Measurements from ENCODE around the gene HTRA3. TPM values are rescaled to one million over a fixed set of nuclear protein-coding genes. Genes with fewer than 3 reads are reported as not detected.

HTRA3 gene
- total RNA-seq, 1 experiment from 2014 or later, result 2.3 TPM

- TF ChIP-seq E2F5 (CRISPR knock-in tag; IDR thresholded peaks at IDR 0.05) (no peak), TEAD1 (CRISPR knock-in tag; IDR thresholded peaks at IDR 0.05) (no peak), ZNF671 (CRISPR knock-in tag; IDR thresholded peaks at IDR 0.05) (no peak), HMGA2 (CRISPR knock-in tag; IDR thresholded peaks at IDR 0.05) (no peak), NFYB (CRISPR knock-in tag; conservative IDR thresholded peaks at IDR 0.05; ENCODE audit: low read depth) (no peak), PRRX2 (CRISPR knock-in tag; IDR thresholded peaks at IDR 0.05) (no peak)
- TF ChIP-seq, protein P1, sequence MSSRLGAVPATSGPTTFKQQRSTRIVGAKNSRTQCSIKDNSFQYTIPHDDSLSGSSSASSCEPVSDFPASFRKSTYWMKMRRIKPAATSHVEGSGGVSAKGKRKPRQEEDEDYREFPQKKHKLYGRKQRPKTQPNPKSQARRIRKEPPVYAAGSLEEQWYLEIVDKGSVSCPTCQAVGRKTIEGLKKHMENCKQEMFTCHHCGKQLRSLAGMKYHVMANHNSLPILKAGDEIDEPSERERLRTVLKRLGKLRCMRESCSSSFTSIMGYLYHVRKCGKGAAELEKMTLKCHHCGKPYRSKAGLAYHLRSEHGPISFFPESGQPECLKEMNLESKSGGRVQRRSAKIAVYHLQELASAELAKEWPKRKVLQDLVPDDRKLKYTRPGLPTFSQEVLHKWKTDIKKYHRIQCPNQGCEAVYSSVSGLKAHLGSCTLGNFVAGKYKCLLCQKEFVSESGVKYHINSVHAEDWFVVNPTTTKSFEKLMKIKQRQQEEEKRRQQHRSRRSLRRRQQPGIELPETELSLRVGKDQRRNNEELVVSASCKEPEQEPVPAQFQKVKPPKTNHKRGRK (CRISPR knock-in tag; IDR thresholded peaks at IDR 0.05; ENCODE audit: borderline replicate concordance), result no peak
- TF ChIP-seq, protein P2, sequence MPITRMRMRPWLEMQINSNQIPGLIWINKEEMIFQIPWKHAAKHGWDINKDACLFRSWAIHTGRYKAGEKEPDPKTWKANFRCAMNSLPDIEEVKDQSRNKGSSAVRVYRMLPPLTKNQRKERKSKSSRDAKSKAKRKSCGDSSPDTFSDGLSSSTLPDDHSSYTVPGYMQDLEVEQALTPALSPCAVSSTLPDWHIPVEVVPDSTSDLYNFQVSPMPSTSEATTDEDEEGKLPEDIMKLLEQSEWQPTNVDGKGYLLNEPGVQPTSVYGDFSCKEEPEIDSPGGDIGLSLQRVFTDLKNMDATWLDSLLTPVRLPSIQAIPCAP (CRISPR knock-in tag; IDR thresholded peaks at IDR 0.05), result no peak
- TF ChIP-seq, protein P3, sequence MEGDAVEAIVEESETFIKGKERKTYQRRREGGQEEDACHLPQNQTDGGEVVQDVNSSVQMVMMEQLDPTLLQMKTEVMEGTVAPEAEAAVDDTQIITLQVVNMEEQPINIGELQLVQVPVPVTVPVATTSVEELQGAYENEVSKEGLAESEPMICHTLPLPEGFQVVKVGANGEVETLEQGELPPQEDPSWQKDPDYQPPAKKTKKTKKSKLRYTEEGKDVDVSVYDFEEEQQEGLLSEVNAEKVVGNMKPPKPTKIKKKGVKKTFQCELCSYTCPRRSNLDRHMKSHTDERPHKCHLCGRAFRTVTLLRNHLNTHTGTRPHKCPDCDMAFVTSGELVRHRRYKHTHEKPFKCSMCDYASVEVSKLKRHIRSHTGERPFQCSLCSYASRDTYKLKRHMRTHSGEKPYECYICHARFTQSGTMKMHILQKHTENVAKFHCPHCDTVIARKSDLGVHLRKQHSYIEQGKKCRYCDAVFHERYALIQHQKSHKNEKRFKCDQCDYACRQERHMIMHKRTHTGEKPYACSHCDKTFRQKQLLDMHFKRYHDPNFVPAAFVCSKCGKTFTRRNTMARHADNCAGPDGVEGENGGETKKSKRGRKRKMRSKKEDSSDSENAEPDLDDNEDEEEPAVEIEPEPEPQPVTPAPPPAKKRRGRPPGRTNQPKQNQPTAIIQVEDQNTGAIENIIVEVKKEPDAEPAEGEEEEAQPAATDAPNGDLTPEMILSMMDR (IDR thresholded peaks at IDR 0.05), result no peak
Observed at GRCh38 chr4:8274765-8275547, 5.4 kb downstream of the HTRA3 start (continued).

DNA sequence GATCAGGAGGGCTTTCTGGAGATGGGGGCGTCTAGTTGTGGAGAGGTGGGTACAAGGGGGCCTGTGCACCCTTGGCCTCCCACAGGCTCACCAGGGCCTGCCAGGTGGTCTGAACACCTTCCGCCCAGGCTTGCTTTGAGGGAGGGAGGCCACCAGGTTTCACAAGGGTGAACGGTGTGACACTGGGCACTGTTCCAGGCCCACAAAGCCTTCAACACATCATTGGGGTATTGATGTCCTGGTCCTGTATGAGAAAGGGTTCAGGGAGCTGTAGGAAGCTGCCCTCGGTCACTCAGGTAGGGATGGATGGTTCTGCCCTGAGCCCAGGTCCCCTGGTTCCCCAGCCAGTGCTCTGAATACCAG is 6.0 kb downstream of the HTRA3 start:
- Mint-ChIP-seq H3K4me3 (no peak overlapping the region), H3K4me1 (no peaks in the 10 kb centered on the region), H3K9me3 (no peaks in the 10 kb centered on the region), H3K27me3 (ENCODE audit: low read depth) (peaks cover 16% of the 10 kb centered on the region), H3K27ac (no peak overlapping the region), H3K36me3 (no peaks in the 10 kb centered on the region)
- ChIA-PET POLR2A (no interaction called here), CTCF (interaction anchor here (0.6 to 0.9 kb wide), 2 partner anchors 153 to 254 kb away, joined by 3 read pairs; no protein-coding TSS in a partner anchor)
- DNase-seq (ENCODE audit: low spot score) (no peak), ATAC-seq (no peak)
- TF ChIP-seq ZNF425 (CRISPR knock-in tag; conservative IDR thresholded peaks at IDR 0.05) (no peak), MYBL2 (CRISPR knock-in tag; IDR thresholded peaks at IDR 0.05) (no peak), STAT6 (CRISPR knock-in tag; conservative IDR thresholded peaks at IDR 0.05; ENCODE audit: low read depth) (no peak), ZNF138 (CRISPR knock-in tag; conservative IDR thresholded peaks at IDR 0.05) (no peak), NFE2L1 (CRISPR knock-in tag; IDR thresholded peaks at IDR 0.05) (no peak), MXD4 (CRISPR knock-in tag; IDR thresholded peaks at IDR 0.05; ENCODE audit: borderline replicate concordance) (no peak), GTF2I (CRISPR knock-in tag; conservative IDR thresholded peaks at IDR 0.05) (no peak), NFYB (CRISPR knock-in tag; conservative IDR thresholded peaks at IDR 0.05; ENCODE audit: low read depth) (no peak)
- TF ChIP-seq, protein P2 (CRISPR knock-in tag; IDR thresholded peaks at IDR 0.05), result no peak
- TF ChIP-seq, protein P4, sequence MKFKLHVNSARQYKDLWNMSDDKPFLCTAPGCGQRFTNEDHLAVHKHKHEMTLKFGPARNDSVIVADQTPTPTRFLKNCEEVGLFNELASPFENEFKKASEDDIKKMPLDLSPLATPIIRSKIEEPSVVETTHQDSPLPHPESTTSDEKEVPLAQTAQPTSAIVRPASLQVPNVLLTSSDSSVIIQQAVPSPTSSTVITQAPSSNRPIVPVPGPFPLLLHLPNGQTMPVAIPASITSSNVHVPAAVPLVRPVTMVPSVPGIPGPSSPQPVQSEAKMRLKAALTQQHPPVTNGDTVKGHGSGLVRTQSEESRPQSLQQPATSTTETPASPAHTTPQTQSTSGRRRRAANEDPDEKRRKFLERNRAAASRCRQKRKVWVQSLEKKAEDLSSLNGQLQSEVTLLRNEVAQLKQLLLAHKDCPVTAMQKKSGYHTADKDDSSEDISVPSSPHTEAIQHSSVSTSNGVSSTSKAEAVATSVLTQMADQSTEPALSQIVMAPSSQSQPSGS (CRISPR knock-in tag; IDR thresholded peaks at IDR 0.05; ENCODE audit: borderline replicate concordance, low read depth), result no peak
- TF ChIP-seq, protein P5, sequence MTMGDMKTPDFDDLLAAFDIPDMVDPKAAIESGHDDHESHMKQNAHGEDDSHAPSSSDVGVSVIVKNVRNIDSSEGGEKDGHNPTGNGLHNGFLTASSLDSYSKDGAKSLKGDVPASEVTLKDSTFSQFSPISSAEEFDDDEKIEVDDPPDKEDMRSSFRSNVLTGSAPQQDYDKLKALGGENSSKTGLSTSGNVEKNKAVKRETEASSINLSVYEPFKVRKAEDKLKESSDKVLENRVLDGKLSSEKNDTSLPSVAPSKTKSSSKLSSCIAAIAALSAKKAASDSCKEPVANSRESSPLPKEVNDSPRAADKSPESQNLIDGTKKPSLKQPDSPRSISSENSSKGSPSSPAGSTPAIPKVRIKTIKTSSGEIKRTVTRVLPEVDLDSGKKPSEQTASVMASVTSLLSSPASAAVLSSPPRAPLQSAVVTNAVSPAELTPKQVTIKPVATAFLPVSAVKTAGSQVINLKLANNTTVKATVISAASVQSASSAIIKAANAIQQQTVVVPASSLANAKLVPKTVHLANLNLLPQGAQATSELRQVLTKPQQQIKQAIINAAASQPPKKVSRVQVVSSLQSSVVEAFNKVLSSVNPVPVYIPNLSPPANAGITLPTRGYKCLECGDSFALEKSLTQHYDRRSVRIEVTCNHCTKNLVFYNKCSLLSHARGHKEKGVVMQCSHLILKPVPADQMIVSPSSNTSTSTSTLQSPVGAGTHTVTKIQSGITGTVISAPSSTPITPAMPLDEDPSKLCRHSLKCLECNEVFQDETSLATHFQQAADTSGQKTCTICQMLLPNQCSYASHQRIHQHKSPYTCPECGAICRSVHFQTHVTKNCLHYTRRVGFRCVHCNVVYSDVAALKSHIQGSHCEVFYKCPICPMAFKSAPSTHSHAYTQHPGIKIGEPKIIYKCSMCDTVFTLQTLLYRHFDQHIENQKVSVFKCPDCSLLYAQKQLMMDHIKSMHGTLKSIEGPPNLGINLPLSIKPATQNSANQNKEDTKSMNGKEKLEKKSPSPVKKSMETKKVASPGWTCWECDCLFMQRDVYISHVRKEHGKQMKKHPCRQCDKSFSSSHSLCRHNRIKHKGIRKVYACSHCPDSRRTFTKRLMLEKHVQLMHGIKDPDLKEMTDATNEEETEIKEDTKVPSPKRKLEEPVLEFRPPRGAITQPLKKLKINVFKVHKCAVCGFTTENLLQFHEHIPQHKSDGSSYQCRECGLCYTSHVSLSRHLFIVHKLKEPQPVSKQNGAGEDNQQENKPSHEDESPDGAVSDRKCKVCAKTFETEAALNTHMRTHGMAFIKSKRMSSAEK (CRISPR knock-in tag; IDR thresholded peaks at IDR 0.05; ENCODE audit: borderline replicate concordance), result no peak
